H9 (cell line): ENCODE data around the gene GCNT1. TPM values are rescaled to one million over a fixed set of nuclear protein-coding genes. Genes with fewer than 3 reads are reported as not detected.

Experiments
- DNase-seq: peaks from one replicate; pipeline ENCODE4 v3.0.0-alpha.2; 2017
- H2AFZ ChIP-seq: one replicate; pipeline ENCODE4 v1.6.1; 2013; ENCODE audit warnings: mild to moderate bottlenecking, low read length, control low read depth, moderate library complexity
- H2AK5ac ChIP-seq: 2 replicates; pipeline ENCODE4 v1.6.1; 2013; ENCODE audit warnings: low read length, control low read depth, mixed read lengths; ENCODE audit not compliant: insufficient read length
- H2BK120ac ChIP-seq: one replicate; pipeline ENCODE4 v1.6.1; 2013; ENCODE audit warnings: low read depth, mild to moderate bottlenecking, low read length, control low read depth, inconsistent platforms; ENCODE audit not compliant: poor library complexity, severe bottlenecking
- H2BK12ac ChIP-seq: 2 replicates; pipeline ENCODE4 v1.6.1; 2013; ENCODE audit warnings: low read length, control low read depth, mixed read lengths, low read depth; ENCODE audit not compliant: insufficient read length
- H2BK15ac ChIP-seq: 2 replicates; pipeline ENCODE4 v1.6.1; 2013; ENCODE audit warnings: low read depth, low read length, control low read depth
- H2BK20ac ChIP-seq: one replicate; pipeline ENCODE4 v1.6.1; 2013; ENCODE audit warnings: low read depth, mild to moderate bottlenecking, low read length, control low read depth, inconsistent platforms; ENCODE audit not compliant: poor library complexity, severe bottlenecking
- H2BK5ac ChIP-seq: 2 replicates; pipeline ENCODE4 v1.6.1; 2013; ENCODE audit warnings: low read length, control low read depth, mixed read lengths; ENCODE audit not compliant: insufficient read length
- H3K14ac ChIP-seq: 2 replicates; pipeline ENCODE4 v1.6.1; 2013; ENCODE audit warnings: low read length, control low read depth; ENCODE audit not compliant: insufficient read depth
- H3K18ac ChIP-seq: 2 replicates; pipeline ENCODE4 v1.6.1; 2013; ENCODE audit warnings: low read depth, mild to moderate bottlenecking, mixed read lengths, low read length, control low read depth; ENCODE audit not compliant: insufficient read length
- H3K23ac ChIP-seq: 2 replicates; pipeline ENCODE4 v1.6.1; 2013; ENCODE audit warnings: low read length, control low read depth, mixed read lengths, low read depth; ENCODE audit not compliant: insufficient read length
- H3K23me2 ChIP-seq: 2 replicates; pipeline ENCODE4 v1.6.1; 2013; ENCODE audit warnings: low read depth, mild to moderate bottlenecking, mixed read lengths, low read length, control low read depth; ENCODE audit not compliant: insufficient read length, poor library complexity, severe bottlenecking
- H3K27ac ChIP-seq: 2 replicates; pipeline ENCODE4 v1.5.1; 2013; ENCODE audit warnings: low read length, control low read depth, mixed read lengths, low read depth; ENCODE audit not compliant: insufficient read length
- H3K27me3 ChIP-seq: 2 replicates; pipeline ENCODE4 v1.6.1; 2013; ENCODE audit warnings: low read length, control low read depth, inconsistent platforms; ENCODE audit not compliant: insufficient read depth
- H3K4ac ChIP-seq: 2 replicates; pipeline ENCODE4 v1.6.1; 2013; ENCODE audit warnings: low read depth, mild to moderate bottlenecking, control low read depth, inconsistent platforms, low read length, moderate library complexity
- H3K4me1 ChIP-seq: 2 replicates; pipeline ENCODE4 v1.6.1; 2013; ENCODE audit warnings: low read length, control low read depth, inconsistent platforms; ENCODE audit not compliant: insufficient read depth
- H3K4me2 ChIP-seq: 2 replicates; pipeline ENCODE4 v1.6.1; 2013; ENCODE audit warnings: low read length, control low read depth, mixed read lengths; ENCODE audit not compliant: insufficient read length, insufficient read depth
- H3K56ac ChIP-seq: 2 replicates; pipeline ENCODE4 v1.6.1; 2013; ENCODE audit warnings: low read depth, mild to moderate bottlenecking, mixed read lengths, low read length, control low read depth; ENCODE audit not compliant: insufficient read length
- H3K79me1 ChIP-seq: 2 replicates; pipeline ENCODE4 v1.6.1; 2013; ENCODE audit warnings: low read depth, mild to moderate bottlenecking, moderate library complexity, low read length, control low read depth, inconsistent platforms; ENCODE audit not compliant: insufficient read depth, poor library complexity, severe bottlenecking
- H3K79me2 ChIP-seq: 2 replicates; pipeline ENCODE4 v1.6.1; 2013; ENCODE audit warnings: low read length, control low read depth, inconsistent platforms; ENCODE audit not compliant: insufficient read depth
- H3K9ac ChIP-seq: 2 replicates; pipeline ENCODE4 v1.6.1; 2013; ENCODE audit warnings: low read length, control low read depth, mixed read lengths; ENCODE audit not compliant: insufficient read length; ENCODE audit errors: extremely low read depth
- H3K9me3 ChIP-seq: one replicate; pipeline ENCODE4 v1.6.1; 2013; ENCODE audit warnings: low read depth, low read length, inconsistent platforms; ENCODE audit not compliant: control insufficient read depth
- H3T11ph ChIP-seq: one replicate; pipeline ENCODE4 v1.6.1; 2013; ENCODE audit warnings: mild to moderate bottlenecking, low read length, control low read depth, inconsistent platforms
- H4K20me1 ChIP-seq: one replicate; pipeline ENCODE4 v1.6.1; 2013; ENCODE audit not compliant: control insufficient read depth, insufficient read length, insufficient read depth
- H4K5ac ChIP-seq: 2 replicates; pipeline ENCODE4 v1.6.1; 2013; ENCODE audit warnings: low read depth, mild to moderate bottlenecking, mixed read lengths, low read length, control low read depth; ENCODE audit not compliant: insufficient read length
- H4K8ac ChIP-seq: replicated peaks from 2 replicates; pipeline ENCODE4 v1.6.1; 2013; ENCODE audit warnings: low read length, control low read depth, mixed read lengths, low read depth; ENCODE audit not compliant: insufficient read length
- H4K91ac ChIP-seq: 2 replicates; pipeline ENCODE4 v1.6.1; 2013; ENCODE audit warnings: low read depth, mild to moderate bottlenecking, moderate library complexity, mixed read lengths, low read length, control low read depth; ENCODE audit not compliant: insufficient read length
- H3K27ac Mint-ChIP-seq, 3 experiments: 2 replicates in 2 of 3; 3 replicates in 1 of 3; pipeline ENCODE4 v1.8.0; 2020 to 2021; ENCODE audit warnings: mixed read lengths in 3 of 3, mild to moderate bottlenecking in 1 of 3, moderate library complexity in 1 of 3
- H3K27me3 Mint-ChIP-seq: 2 replicates; pipeline ENCODE4 v1.8.0; 2021; ENCODE audit warnings: low read depth, mild to moderate bottlenecking, moderate library complexity, mixed read lengths
- H3K36me3 Mint-ChIP-seq, 3 experiments: 2 replicates in 2 of 3; 3 replicates in 1 of 3; pipeline ENCODE4 v1.8.0; 2020 to 2021; ENCODE audit warnings: low read depth in 3 of 3, mixed read lengths in 3 of 3; ENCODE audit not compliant: insufficient read depth in 1 of 3
- H3K4me1 Mint-ChIP-seq, 2 experiments: 2 replicates each; pipeline ENCODE4 v1.8.0; 2020; ENCODE audit warnings: mixed read lengths in 2 of 2
- H3K4me3 Mint-ChIP-seq, 2 experiments: 2 replicates in 1 of 2; 3 replicates in 1 of 2; pipeline ENCODE4 v1.8.0; 2020 to 2021; ENCODE audit warnings: mild to moderate bottlenecking in 2 of 2, mixed read lengths in 2 of 2, moderate library complexity in 1 of 2
- H3K9me3 Mint-ChIP-seq, 2 experiments: 2 replicates in 1 of 2; 3 replicates in 1 of 2; pipeline ENCODE4 v1.8.0; 2020; ENCODE audit warnings: mild to moderate bottlenecking in 2 of 2, mixed read lengths in 2 of 2, moderate library complexity in 1 of 2
- WGBS: extraction: QIAGEN DNeasy Blood & Tissue Kit; methylation state at CpG from one replicate; pipeline ENCODE4 v1.1.7; 2013; ENCODE audit warnings: missing lambda C conversion rate, low lambda C conversion rate, mixed read lengths; ENCODE audit not compliant: insufficient read length; ENCODE audit errors: extremely low coverage; 5-methylcytosine and 5-hydroxymethylcytosine counted together
- total RNA-seq: library from RNA; stranded (reverse); gene quantifications from 2 replicates; pipeline ENCODE4 v1.2.1, GENCODE V29; 2021
- TF ChIP-seq, protein P1 (sequence below): fragments of 200-600 bp; sonication (generic); conservative IDR thresholded peaks from 3 replicates; pipeline ENCODE4 v1.8.0; 2021; ENCODE audit warnings: antibody characterized with exemption, mild to moderate bottlenecking

The GCNT1 gene
- total RNA-seq, 1 experiment from 2014 or later = 35.6 TPM

DNA sequence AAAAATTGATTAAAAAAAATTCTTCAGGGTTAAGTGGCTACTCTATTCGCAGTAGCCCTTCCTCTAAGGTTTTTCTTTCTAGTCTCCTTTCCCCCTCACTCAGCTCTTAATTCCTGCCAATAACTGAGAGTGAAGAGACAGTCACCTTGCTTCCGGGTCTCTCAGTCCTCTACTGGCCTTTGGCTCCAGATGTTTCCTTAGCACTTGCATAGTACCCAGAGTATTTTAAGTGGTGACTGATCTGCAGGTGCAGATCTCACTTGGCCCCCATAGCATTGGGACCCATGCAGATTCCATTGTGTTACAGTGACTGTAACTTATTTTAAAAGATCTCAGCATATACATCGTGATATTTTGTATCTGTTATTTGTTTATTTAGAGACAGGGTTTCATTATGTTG lies 66.2 kb downstream of the GCNT1 start:
- no CpG with 5 or more reads among the region's 3 CpGs for WGBS
- Mint-ChIP-seq H3K4me1 (0 out of 4 replicates have a peak, but pooled peaks cover 3% of the 10 kb centered on the region in 2 experiments), H3K4me3 (no peak overlapping the region), H3K27me3 (no peaks in the 10 kb centered on the region), H3K27ac (no peak overlapping the region; a peak in 1 of 7 replicates), H3K36me3 (no peaks in the 10 kb centered on the region; a peak in 1 of 7 replicates), H3K9me3 (no peaks in the 10 kb centered on the region; a peak in 2 of 5 replicates)
- H3T11ph ChIP-seq = no peak overlapping the region
- H3K27ac ChIP-seq = no peak overlapping the region
- H3K27me3 ChIP-seq = no peaks in the 10 kb centered on the region
- H2BK120ac ChIP-seq = no peak overlapping the region
- no peak overlapping the region for H3K14ac ChIP-seq
- H2AFZ ChIP-seq = no peak overlapping the region
- H3K4ac ChIP-seq = no peak overlapping the region
- H2BK20ac ChIP-seq = no peak overlapping the region
- H3K18ac ChIP-seq = no peak overlapping the region
- H2BK15ac ChIP-seq = no peak overlapping the region
- H2AK5ac ChIP-seq = no peak overlapping the region
- H2BK12ac ChIP-seq = no peak overlapping the region
- no peak overlapping the region for H2BK5ac ChIP-seq
- DNase-seq = no peak
- no peaks in the 10 kb centered on the region for H4K20me1 ChIP-seq
- H3K4me2 ChIP-seq = no peak overlapping the region
- no peaks in the 10 kb centered on the region for H3K23me2 ChIP-seq
- H3K23ac ChIP-seq = no peak overlapping the region
- no peak overlapping the region for H4K91ac ChIP-seq
- H3K79me2 ChIP-seq = no peaks in the 10 kb centered on the region; the same call in 1 of the 2 replicates
- no peaks in the 10 kb centered on the region for H3K4me1 ChIP-seq
- no peaks in the 10 kb centered on the region for H3K79me1 ChIP-seq
- TF ChIP-seq, protein P1, sequence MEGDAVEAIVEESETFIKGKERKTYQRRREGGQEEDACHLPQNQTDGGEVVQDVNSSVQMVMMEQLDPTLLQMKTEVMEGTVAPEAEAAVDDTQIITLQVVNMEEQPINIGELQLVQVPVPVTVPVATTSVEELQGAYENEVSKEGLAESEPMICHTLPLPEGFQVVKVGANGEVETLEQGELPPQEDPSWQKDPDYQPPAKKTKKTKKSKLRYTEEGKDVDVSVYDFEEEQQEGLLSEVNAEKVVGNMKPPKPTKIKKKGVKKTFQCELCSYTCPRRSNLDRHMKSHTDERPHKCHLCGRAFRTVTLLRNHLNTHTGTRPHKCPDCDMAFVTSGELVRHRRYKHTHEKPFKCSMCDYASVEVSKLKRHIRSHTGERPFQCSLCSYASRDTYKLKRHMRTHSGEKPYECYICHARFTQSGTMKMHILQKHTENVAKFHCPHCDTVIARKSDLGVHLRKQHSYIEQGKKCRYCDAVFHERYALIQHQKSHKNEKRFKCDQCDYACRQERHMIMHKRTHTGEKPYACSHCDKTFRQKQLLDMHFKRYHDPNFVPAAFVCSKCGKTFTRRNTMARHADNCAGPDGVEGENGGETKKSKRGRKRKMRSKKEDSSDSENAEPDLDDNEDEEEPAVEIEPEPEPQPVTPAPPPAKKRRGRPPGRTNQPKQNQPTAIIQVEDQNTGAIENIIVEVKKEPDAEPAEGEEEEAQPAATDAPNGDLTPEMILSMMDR = no peak
- no peaks in the 10 kb centered on the region for H3K9me3 ChIP-seq
- no peak overlapping the region for H4K8ac ChIP-seq
- no peak overlapping the region for H4K5ac ChIP-seq
- no peak overlapping the region for H3K56ac ChIP-seq
- H3K9ac ChIP-seq = no peak overlapping the region
